Left lung (tissue), 10 donors: ENCODE results near the gene RBM24. TPM values are rescaled to one million over a fixed set of nuclear protein-coding genes. Genes with fewer than 3 reads are reported as not detected.

Experiments
- ATAC-seq: fragments of 200-7000 bp; cut with Tn5 transposase; one replicate; pipeline ENCODE4 v1.9.1; 2020; ENCODE audit warnings: moderate library complexity
- DNase-seq, 4 donors: peaks; one replicate each; pipeline ENCODE4 v3.0.0-alpha.2; 2013 to 2020
- H3K27ac ChIP-seq, 2 donors: fragments of 200-600 bp; sonication (generic) in 1 of 2; one replicate each; pipeline versions ENCODE4 v1.5.0 to v1.8.0; 2020 to 2021
- H3K27me3 ChIP-seq, 2 donors: fragments of 200-600 bp; sonication (generic) in 1 of 2; one replicate each; pipeline versions ENCODE4 v1.5.0 to v1.8.0; 2020 to 2021
- H3K36me3 ChIP-seq, 2 donors: fragments of 200-600 bp; sonication (generic) in 1 of 2; one replicate each; pipeline versions ENCODE4 v1.5.0 to v1.8.0; 2020 to 2021
- H3K4me1 ChIP-seq, 2 donors: fragments of 200-600 bp; one replicate each; pipeline ENCODE4 v1.8.0; 2021
- H3K4me3 ChIP-seq, 2 donors: fragments of 200-600 bp; sonication (generic) in 1 of 2; one replicate each; pipeline versions ENCODE4 v1.5.0 to v1.8.0; 2020 to 2021; ENCODE audit warnings: mild to moderate bottlenecking in 1 of 2
- H3K9me3 ChIP-seq, 2 donors: fragments of 200-600 bp; sonication (generic) in 1 of 2; one replicate each; pipeline versions ENCODE4 v1.5.0 to v1.8.0; 2020 to 2021
- intact Hi-C, 2 donors: fragments of 100-400 bp; cut with DNase I; formaldehyde crosslinking; loops; one replicate each; pipeline versions ENCODE4 v1.11.2 to v1.14.2; 2022
- polyA plus RNA-seq, 6 donors: library from polyadenylated mRNA; unstranded; fragments of 120-200 nt; gene quantifications; one replicate each; pipeline ENCODE4 v1.2.1, GENCODE V29; 2013; ENCODE audit not compliant: insufficient read length in 6 of 6
- total RNA-seq, 2 donors: library from RNA; stranded (reverse); fragmentation: NEBNext Ultra II Directional; extraction: Animal tissue kit (Norgen Biotek cat#: 25700); gene quantifications; one replicate each; pipeline ENCODE4 v1.2.1, GENCODE V29; 2021
- TF ChIP-seq, protein P1 (sequence below), 2 donors: fragments of 200-600 bp; sonication (generic) in 1 of 2; IDR thresholded peaks; one replicate each; pipeline versions ENCODE4 v1.5.0 to v1.8.0; 2021; ENCODE audit warnings: antibody characterized with exemption in 2 of 2
- donor health status: DM: no; HTN: yes; CAD: no.
- donor health status: DM: no; HTN: no; CAD: no.

RBM24 gene
- total and polyA plus RNA-seq, 8 donors: 0.47 to 5.7 (median 4.4) TPM

DNA sequence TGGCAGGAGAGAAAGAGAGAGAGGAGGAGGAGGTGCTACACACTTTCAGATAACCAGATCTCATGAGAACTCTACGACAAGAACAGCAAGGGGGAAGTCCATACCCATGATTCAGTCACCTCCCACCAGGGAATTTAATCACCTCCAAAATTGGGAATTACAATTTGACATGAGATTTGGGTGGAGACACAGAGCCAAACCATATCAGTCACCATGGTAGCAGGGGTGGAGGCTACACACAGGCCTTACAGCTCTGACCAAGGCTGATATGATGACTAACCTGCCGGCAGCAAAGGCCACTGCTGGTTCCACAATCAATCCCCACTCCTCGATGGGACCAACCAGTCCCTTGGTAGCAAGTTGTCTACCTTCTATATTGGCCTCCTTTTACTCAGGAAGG lies 13.6 kb upstream of the RBM24 start:
- no peak for ATAC-seq
- H3K4me1 ChIP-seq: no peaks in the 10 kb centered on the region
- no peak overlapping the region for H3K4me3 ChIP-seq
- intact Hi-C loops: no loop called here
- no peaks in the 10 kb centered on the region for H3K9me3 ChIP-seq
- no peak overlapping the region for H3K27ac ChIP-seq
- DNase-seq: no peak
- H3K27me3 ChIP-seq: no peaks in the 10 kb centered on the region
- H3K36me3 ChIP-seq: no peaks in the 10 kb centered on the region
- TF ChIP-seq, protein P1, sequence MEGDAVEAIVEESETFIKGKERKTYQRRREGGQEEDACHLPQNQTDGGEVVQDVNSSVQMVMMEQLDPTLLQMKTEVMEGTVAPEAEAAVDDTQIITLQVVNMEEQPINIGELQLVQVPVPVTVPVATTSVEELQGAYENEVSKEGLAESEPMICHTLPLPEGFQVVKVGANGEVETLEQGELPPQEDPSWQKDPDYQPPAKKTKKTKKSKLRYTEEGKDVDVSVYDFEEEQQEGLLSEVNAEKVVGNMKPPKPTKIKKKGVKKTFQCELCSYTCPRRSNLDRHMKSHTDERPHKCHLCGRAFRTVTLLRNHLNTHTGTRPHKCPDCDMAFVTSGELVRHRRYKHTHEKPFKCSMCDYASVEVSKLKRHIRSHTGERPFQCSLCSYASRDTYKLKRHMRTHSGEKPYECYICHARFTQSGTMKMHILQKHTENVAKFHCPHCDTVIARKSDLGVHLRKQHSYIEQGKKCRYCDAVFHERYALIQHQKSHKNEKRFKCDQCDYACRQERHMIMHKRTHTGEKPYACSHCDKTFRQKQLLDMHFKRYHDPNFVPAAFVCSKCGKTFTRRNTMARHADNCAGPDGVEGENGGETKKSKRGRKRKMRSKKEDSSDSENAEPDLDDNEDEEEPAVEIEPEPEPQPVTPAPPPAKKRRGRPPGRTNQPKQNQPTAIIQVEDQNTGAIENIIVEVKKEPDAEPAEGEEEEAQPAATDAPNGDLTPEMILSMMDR (IDR thresholded peaks at IDR 0.05): no peak

DNA sequence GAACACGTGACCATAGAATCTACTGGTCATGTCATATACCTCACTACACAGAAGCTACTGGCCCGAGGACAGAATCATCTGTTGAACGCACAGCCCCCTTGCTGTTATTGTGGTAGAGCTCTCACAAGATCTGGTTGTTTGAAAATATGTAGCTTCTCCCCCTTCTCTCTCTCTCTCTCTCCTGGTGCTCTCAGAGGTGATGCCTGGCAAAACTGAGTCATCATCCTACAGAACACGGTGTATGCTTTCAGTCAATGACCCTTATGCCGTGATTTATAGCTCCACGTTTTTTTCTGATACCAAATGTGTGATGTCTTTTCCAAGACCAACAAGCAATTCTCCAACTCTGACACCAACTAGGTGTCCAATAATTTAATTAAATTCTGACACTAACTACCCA lies 13.0 kb upstream of the RBM24 start:
- Histone ChIP-seq H3K27me3 (no peaks in the 10 kb centered on the region), H3K9me3 (no peaks in the 10 kb centered on the region), H3K4me3 (no peak overlapping the region), H3K27ac (no peak overlapping the region), H3K4me1 (no peaks in the 10 kb centered on the region), H3K36me3 (no peaks in the 10 kb centered on the region)
- intact Hi-C loops: no loop called here
- TF ChIP-seq, protein P1 (IDR thresholded peaks at IDR 0.05): no peak
- ATAC-seq (no peak), DNase-seq (no peak)

DNA sequence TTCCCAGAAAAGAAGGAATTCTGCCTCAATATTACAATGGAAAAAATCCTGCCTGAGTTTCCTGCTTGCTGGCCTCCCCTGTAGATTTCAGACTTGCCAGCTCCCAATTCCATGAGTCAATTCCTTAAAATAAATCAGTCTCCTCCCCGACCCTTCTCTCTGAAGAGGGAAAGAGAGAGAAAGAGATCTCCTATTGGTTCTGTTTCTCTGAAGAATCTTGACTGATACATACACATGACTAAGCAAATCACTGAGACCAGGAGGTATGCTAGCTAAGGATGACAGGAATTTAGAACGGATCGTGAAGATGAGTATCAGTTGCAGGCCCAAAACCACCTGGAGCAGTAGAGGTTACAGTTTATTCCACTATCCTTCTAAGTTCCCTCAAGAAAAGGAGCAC lies 11.3 kb upstream of the RBM24 start:
- Histone ChIP-seq H3K27ac (no peak overlapping the region), H3K36me3 (no peaks in the 10 kb centered on the region), H3K27me3 (no peaks in the 10 kb centered on the region), H3K4me3 (no peak overlapping the region), H3K4me1 (no peaks in the 10 kb centered on the region), H3K9me3 (no peaks in the 10 kb centered on the region)
- no peak for ATAC-seq
- intact Hi-C loops: no loop called here
- no peak for DNase-seq
- TF ChIP-seq, protein P1 (IDR thresholded peaks at IDR 0.05): no peak

DNA sequence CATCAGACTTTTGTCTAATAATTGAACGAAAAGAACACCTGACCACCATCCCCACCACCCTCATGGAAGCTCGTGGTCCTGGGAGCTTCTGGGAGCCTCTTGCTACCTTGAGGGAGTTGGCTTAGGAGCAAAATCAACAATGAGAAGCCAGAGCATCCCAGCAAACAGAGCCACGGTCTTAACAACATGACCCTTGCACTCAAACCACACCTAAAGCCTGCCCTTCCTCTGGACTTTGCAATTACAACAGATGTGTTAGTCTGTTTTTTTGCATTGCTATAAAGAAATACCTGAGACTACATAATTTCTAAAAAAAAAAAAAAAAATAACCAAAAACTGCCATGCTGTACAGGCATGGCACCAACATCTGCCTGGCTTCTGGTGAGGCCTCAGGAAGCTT lies 9.5 kb upstream of the RBM24 start:
- Histone ChIP-seq H3K36me3 (no peaks in the 10 kb centered on the region), H3K9me3 (no peaks in the 10 kb centered on the region), H3K4me1 (no peaks in the 10 kb centered on the region), H3K27ac (no peak overlapping the region), H3K27me3 (no peaks in the 10 kb centered on the region), H3K4me3 (no peak overlapping the region)
- ATAC-seq (no peak), DNase-seq (no peak)
- TF ChIP-seq, protein P1 (IDR thresholded peaks at IDR 0.05): no peak
- intact Hi-C loops: no loop called here

DNA sequence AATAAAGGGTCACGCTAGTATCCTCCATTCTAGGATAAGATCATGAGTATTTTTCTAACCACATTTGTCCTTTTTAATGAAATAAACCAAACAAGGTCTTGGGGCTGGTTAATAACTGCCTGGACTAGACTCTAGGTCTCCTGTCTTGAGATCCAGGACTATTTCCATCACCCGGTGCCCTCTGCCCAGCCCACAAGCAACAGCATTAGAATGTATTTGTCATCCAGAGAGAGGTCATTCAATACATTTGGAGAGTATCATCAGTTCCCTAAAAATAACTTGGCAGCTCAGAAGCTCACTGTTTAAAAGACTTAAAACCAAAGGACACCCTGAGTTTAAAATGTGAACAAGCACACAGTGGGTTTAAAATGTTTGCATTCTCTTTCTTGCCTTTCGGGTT lies 4.4 kb upstream of the RBM24 start:
- no peak for DNase-seq
- intact Hi-C loops: no loop called here
- TF ChIP-seq, protein P1 (IDR thresholded peaks at IDR 0.05): no peak
- Histone ChIP-seq H3K27ac (no peak overlapping the region), H3K36me3 (no peaks in the 10 kb centered on the region), H3K4me1 (peaks cover 0 to 6% of the 10 kb centered on the region in 2 donors), H3K9me3 (no peaks in the 10 kb centered on the region), H3K4me3 (no peak overlapping the region), H3K27me3 (peaks cover 11 to 40% of the 10 kb centered on the region in 2 donors)
- no peak for ATAC-seq
